ENCODE data around the gene FAM13C. TPM values are rescaled to one million over a fixed set of nuclear protein-coding genes. Genes with fewer than 3 reads are reported as not detected.

Gene FAM13C
- total and polyA plus RNA-seq, 2 of the 13 experiments (the other 11 are each of a cell fraction or from before 2014, with no cell fraction given), result 0.07 to 0.26 TPM

DNA sequence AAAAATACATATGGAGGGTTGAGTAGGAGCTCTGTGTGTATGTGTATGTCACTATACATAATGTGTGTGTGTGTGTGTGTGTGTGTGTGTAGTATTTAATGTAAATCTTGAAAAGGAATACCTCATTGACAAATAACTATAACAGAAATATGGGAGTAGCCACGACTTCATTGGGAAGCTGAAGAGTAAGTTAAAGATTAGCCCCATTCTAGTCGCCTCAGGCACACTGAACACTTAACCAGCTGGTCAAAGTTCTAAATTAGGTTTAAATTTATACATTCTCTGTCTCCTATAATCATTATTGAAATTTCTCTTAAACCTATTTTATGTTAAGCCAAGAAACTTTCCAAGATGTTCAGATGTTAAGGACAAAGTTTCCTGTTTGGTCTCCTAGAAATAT, 45.3 kb downstream of the FAM13C start:
- Histone ChIP-seq H3K36me3 (replicated peaks in 1 of 2; ENCODE audit: control insufficient read depth in 1 of 2, insufficient read depth in 2 of 2, low read length in 2 of 2) (no peaks in the 10 kb centered on the region), H3K27ac (ENCODE audit: extremely low read length, insufficient read depth, low read length) (no peak overlapping the region), H2AFZ (ENCODE audit: low read length) (no peak overlapping the region), H3K4me2 (ENCODE audit: low read depth, low read length) (no peak overlapping the region), H3K4me3 (replicated peaks in 1 of 3; ENCODE audit: insufficient read depth in 1 of 3, low read depth in 2 of 3, low read length in 3 of 3) (no peak overlapping the region), H3K27me3 (ENCODE audit: control insufficient read depth in 1 of 2, insufficient read depth in 2 of 2, low read length in 2 of 2) (no peaks in the 10 kb centered on the region), H4K20me1 (ENCODE audit: insufficient read depth, low read length) (no peaks in the 10 kb centered on the region), H3K9ac (ENCODE audit: insufficient read depth, low read depth, low read length) (no peak overlapping the region), H3K9me3 (ENCODE audit: low read length) (no peaks in the 10 kb centered on the region), H3K79me2 (ENCODE audit: insufficient read depth, low read length) (no peaks in the 10 kb centered on the region), H3K4me1 (ENCODE audit: insufficient read depth, low read length) (peaks cover 28% of the 10 kb centered on the region)
- FAIRE-seq (no peak), DNase-seq (ENCODE audit: low spot score) (no peak), ATAC-seq (no peak)
- in situ Hi-C loops (cut with HindIII; ENCODE audit: extremely low pct_ligation_motif_present, low pct_unique_long_range_greater_than_20kb), result no loop called here
- WGBS (ENCODE audit: low lambda C conversion rate), result 0% methylated on average over 2 of the region's 2 CpGs
- BruUV-seq (replicated peaks), result no TSS peak
- no peak for TF ChIP-seq ZSCAN22 (CRISPR knock-in tag; IDR thresholded peaks at IDR 0.05)
- no peak for TF ChIP-seq ATF7-NPFF (CRISPR knock-in tag; IDR thresholded peaks at IDR 0.05; ENCODE audit: low read depth)
- ChIA-PET POLR2A (no interaction called here), CTCF (ENCODE audit: low intra/inter-chr PET ratio, low total read pairs) (no interaction called here)
- intact Hi-C loops (cut with micrococcal nuclease; ENCODE audit: unreplicated experiment), result no loop called here

DNA sequence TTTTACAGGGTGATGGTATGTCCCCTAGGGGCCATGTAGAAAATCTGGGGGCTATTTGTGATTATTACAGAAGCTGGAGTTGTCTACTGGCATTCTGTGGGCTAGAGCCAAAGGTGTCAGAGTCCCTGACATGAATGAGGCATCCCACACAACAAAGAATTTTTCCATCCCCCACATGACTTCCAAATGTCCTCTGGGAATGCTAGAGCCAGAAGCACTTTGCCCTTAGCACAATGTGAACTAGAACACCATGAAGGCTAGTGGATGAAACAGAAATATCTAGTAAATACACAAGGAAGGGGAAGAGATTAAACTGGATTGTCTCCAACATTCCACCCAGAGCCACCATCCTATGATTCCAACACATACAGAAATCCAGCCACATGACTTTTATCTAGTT, 46.9 kb downstream of the FAM13C start:
- Histone ChIP-seq H3K36me3 (replicated peaks in 1 of 2; ENCODE audit: control insufficient read depth in 1 of 2, insufficient read depth in 2 of 2, low read length in 2 of 2) (no peaks in the 10 kb centered on the region), H3K27ac (ENCODE audit: extremely low read length, insufficient read depth, low read length) (no peak overlapping the region), H3K9ac (ENCODE audit: insufficient read depth, low read depth, low read length) (no peak overlapping the region), H3K4me3 (replicated peaks in 1 of 3; ENCODE audit: insufficient read depth in 1 of 3, low read depth in 2 of 3, low read length in 3 of 3) (no peak overlapping the region), H3K9me3 (ENCODE audit: low read length) (no peaks in the 10 kb centered on the region), H3K79me2 (ENCODE audit: insufficient read depth, low read length) (no peaks in the 10 kb centered on the region), H3K4me2 (ENCODE audit: low read depth, low read length) (no peak overlapping the region), H4K20me1 (ENCODE audit: insufficient read depth, low read length) (no peaks in the 10 kb centered on the region), H2AFZ (ENCODE audit: low read length) (no peak overlapping the region), H3K4me1 (ENCODE audit: insufficient read depth, low read length) (peaks cover 12% of the 10 kb centered on the region), H3K27me3 (ENCODE audit: control insufficient read depth in 1 of 2, insufficient read depth in 2 of 2, low read length in 2 of 2) (no peaks in the 10 kb centered on the region)
- POLR2A ChIA-PET, result no interaction called here
- ATAC-seq, result no peak
- intact Hi-C loops (cut with micrococcal nuclease; ENCODE audit: unreplicated experiment), result no loop called here
- DNase-seq (ENCODE audit: low spot score), result peak; percentile 12
- no peak for TF ChIP-seq RBM39 (IDR thresholded peaks at IDR 0.05; ENCODE audit: low read depth, low read length, poor library complexity, severe bottlenecking)
- peak; percentile 86 for TF ChIP-seq ESRRA (CRISPR knock-in tag; IDR thresholded peaks at IDR 0.05; ENCODE audit: low read depth)
- peak; percentile 27 for TF ChIP-seq TEAD3 (CRISPR knock-in tag; optimal IDR thresholded peaks at IDR 0.05; ENCODE audit: borderline replicate concordance)
- FAIRE-seq, result no peak
- CTCF ChIA-PET (ENCODE audit: low intra/inter-chr PET ratio, low total read pairs), result no interaction called here
- in situ Hi-C loops (cut with HindIII; ENCODE audit: extremely low pct_ligation_motif_present, low pct_unique_long_range_greater_than_20kb), result no loop called here
- no TSS peak for BruUV-seq (replicated peaks)

All from HepG2 (cell line).